Activated T-cell treated with anti-CD3 and anti-CD28 coated beads, Interleukin-2, amount 50 U/mL, for 4 hours (primary cell): ENCODE measurements around the gene PLA2G7. TPM values are rescaled to one million over a fixed set of nuclear protein-coding genes. Genes with fewer than 3 reads are reported as not detected.
"Not testable (repeated sequence)": the region's sequence is repeated elsewhere in the genome, so short reads cannot be mapped to it uniquely, and the experiment has no call there.

Experiments
- ATAC-seq, 2 donors: fragments of 200-7000 bp; cut with Tn5 transposase; one replicate each; pipeline ENCODE4 v1.10.0; 2021
- DNase-seq: peaks from one replicate; pipeline ENCODE4 v3.0.0-alpha.2; 2020
- H3K27me3 Mint-ChIP-seq: one replicate; pipeline ENCODE4 v1.8.0; 2021; ENCODE audit warnings: low read depth, mixed read lengths
- H3K36me3 Mint-ChIP-seq: one replicate; pipeline ENCODE4 v1.8.0; 2022; ENCODE audit warnings: mixed read lengths; ENCODE audit not compliant: insufficient read depth
- H3K4me1 Mint-ChIP-seq: one replicate; pipeline ENCODE4 v1.8.0; 2021; ENCODE audit warnings: low read depth, mixed read lengths
- H3K4me3 Mint-ChIP-seq: one replicate; pipeline ENCODE4 v1.8.0; 2021; ENCODE audit warnings: mild to moderate bottlenecking, moderate library complexity, mixed read lengths
- H3K9me3 Mint-ChIP-seq: one replicate; pipeline ENCODE4 v1.8.0; 2021; ENCODE audit warnings: mixed read lengths
- total RNA-seq, 3 donors: library from RNA; stranded (reverse); gene quantifications; one replicate each; pipeline ENCODE4 v1.2.1, GENCODE V29; 2021

The PLA2G7 gene
- total RNA-seq = not detected

GRCh38 chr6:46734867-46735719 lies at the start of gene PLA2G7:
TSS of gene PLA2G7 (minus strand) at chr6:46735375. CDS start at chr6:46722891, 12,484 bp downstream.
- Mint-ChIP-seq H3K36me3 (no peaks in the 10 kb centered on the region), H3K4me1 (peaks cover 8% of the 10 kb centered on the region), H3K27me3 (peaks cover 61% of the 10 kb centered on the region), H3K4me3 (no peak within 1 kb of the TSS), H3K9me3 (no peaks in the 10 kb centered on the region)
- ATAC-seq (peak; percentile 46 to 65), DNase-seq (no peak)

DNA sequence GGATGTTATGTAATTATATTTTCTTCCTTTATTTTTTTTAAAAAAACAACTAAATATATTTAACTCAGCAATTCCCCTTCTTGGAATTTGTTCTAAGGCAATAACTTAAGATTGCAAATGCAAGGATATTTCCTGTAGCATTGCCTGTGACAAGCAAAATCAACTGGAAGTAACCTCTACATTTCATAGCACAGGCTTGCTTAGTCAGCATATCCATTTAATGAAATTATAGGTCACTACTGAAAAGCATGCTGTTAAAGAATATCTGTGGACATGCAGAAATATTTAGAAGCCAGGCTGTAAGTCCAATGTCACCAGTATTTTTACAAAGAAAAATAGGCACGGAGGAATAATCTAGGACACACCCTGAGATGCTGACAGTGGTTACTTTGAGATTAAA lies 49.4 kb upstream of the PLA2G7 start:
- DNase-seq = no peak
- Mint-ChIP-seq H3K9me3 (no peaks in the 10 kb centered on the region), H3K4me1 (no peaks in the 10 kb centered on the region), H3K4me3 (no peak overlapping the region), H3K36me3 (no peaks in the 10 kb centered on the region), H3K27me3 (peaks cover 6% of the 10 kb centered on the region)
- ATAC-seq = no peak

DNA sequence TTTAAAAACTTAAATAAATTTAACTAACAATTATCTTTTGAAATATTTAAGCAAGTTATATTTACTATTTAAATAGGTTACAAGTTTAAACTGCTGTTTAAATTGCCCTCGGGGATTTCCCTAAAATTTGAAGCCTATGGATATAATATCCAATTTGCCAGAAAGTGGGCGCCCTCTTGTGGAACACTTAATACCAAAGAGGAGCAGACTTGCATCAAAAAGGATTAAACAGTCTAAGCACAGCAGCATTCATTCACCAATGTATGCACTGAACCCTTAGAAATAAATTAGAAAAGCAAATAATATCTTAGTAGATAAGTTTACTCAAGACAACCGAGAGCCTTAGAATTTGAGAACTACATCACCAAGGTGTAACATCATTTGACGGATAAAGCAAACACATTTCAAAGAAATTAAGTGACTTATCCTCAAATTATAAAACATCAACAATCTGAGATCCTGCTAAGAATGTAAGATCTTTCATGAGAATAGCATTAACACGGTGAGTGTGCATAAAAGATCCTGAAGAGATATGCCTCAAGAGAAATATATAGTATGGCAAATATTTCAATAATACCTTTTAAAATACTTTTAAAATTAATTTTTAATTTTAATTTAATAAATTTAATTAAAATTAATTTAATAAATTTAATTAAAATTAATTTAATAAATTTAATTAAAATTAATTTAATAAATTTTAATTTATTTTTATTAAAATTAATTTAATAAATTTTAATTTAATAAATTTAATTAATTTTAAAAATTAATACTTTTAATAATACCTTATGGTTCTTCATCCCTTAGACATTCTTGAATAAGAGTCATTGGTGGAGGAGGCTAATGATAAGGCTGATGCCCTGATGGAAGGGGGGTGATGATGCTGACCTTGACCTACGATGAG lies 46.6 kb upstream of the PLA2G7 start:
- H3K4me1 Mint-ChIP-seq = no peaks in the 10 kb centered on the region
- no peak for ATAC-seq
- H3K27me3 Mint-ChIP-seq = peaks cover 8% of the 10 kb centered on the region
- DNase-seq = no peak
- no peak overlapping the region for H3K4me3 Mint-ChIP-seq
- H3K9me3 Mint-ChIP-seq = no peaks in the 10 kb centered on the region
- no peaks in the 10 kb centered on the region for H3K36me3 Mint-ChIP-seq

DNA sequence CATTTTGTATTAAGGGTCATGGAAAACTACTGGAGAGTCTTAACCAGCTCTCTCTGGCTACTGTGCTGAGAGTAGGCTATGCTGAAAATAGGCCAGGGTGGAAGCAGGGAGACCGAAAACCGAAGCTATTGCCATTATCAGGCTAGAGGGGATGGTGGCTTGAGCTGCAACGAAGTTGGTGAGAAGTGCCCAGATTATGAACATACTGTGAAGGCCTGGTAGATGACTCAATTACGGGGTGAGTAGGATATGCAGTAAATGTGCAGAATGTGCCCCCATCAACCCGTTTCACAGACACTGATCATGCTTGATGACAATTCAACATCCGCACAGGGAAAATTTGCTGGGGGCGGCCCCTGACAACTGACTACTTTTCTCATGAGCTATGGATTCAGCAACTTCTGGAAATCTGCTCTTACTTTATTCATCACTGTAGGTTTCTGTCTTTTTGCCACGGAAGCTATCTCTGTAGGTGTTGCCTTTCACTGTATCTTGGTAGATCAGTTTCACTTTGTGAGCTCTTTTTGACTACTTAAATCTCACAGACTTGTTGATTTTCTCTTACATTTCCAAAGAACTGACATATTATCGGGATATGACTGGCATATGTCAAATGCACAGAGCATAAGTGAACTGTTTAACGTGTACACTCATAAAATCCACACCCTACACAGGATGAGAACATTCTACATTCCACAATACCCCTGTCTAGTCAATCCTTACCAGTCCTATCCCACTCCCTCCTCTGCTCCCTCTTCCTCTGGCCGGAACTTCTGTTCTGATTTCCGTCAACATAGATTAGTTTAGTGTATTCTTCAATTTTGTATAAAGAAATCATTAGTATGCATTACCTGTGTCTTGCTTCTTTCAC lies 42.5 kb upstream of the PLA2G7 start:
- H3K27me3 Mint-ChIP-seq = peaks cover 4% of the 10 kb centered on the region
- H3K36me3 Mint-ChIP-seq = no peaks in the 10 kb centered on the region
- no peak overlapping the region for H3K4me3 Mint-ChIP-seq
- no peaks in the 10 kb centered on the region for H3K9me3 Mint-ChIP-seq
- H3K4me1 Mint-ChIP-seq = no peaks in the 10 kb centered on the region
- ATAC-seq = no peak
- no peak for DNase-seq

DNA sequence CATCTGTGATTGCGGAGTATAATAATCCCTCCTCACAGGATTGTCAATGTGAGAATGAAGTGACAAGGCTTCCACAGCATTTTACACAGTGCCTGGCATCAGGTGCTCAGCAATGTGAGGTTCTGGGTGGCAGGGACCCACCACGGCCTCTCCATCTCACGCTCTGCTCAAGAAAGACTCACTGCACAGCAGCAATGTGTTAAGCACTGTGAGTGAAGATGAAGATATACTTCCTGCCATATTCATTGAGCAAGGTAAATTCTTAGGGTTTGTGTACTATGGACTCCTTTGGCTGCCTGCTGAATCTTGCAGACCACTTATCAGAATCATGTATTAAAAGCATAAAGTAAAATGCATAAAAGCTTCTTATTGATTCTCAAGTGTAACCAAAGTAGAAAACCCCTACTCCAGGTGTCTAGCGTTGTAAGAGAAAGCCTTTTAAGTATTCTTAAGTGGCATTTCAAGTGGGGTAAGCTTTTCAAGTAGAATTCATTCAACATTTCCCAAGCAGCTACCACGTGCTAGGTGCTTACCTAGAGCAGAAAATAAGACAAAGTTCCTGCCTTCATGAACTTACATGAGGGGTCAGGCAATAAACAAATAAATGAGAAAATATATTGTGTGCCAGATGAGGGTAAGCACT lies 41.0 kb upstream of the PLA2G7 start:
- peaks cover 4% of the 10 kb centered on the region for H3K27me3 Mint-ChIP-seq

GRCh38 chr6:46774736-46775135 lies 39.6 kb upstream of the PLA2G7 start:
- H3K36me3 Mint-ChIP-seq, H3K4me3 Mint-ChIP-seq, H3K9me3 Mint-ChIP-seq, H3K27me3 Mint-ChIP-seq, ATAC-seq, DNase-seq, H3K4me1 Mint-ChIP-seq: not testable (repeated sequence)

More for the DNA sequence above, 41.0 kb upstream of the PLA2G7 start:
- H3K36me3 Mint-ChIP-seq = no peaks in the 10 kb centered on the region
- no peak overlapping the region for H3K4me3 Mint-ChIP-seq
- no peaks in the 10 kb centered on the region for H3K9me3 Mint-ChIP-seq
- ATAC-seq (no peak), DNase-seq (no peak)
- no peaks in the 10 kb centered on the region for H3K4me1 Mint-ChIP-seq

DNA sequence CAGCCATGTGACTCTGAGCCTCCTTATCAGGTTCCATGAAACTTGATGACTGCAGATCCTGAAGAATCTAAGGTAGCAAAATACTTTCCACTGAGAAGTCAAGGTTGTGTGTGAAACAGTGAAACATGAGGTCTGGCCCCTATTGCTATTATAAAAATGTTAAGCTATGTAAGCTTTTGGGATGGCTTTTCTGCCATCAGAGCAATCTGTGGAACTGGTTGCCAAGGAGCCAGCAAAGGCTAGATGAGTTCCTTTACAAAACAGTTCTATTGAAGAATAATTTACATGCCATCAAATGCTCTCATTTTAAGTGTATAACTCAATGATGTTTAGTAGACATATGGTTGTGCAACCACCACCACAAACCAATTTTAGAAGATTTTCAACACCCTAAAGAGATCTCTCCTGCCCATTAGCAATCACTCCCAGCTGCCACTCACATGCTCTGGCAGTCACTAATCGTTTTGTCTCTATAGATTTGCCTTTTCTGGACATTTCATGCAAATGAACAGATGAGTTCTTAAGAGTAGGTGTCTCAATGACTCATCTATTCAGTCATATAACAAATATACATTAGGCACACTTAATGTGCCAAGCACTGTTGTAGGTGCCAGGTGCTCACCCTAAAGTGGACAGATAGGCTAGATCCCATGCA lies 38.2 kb upstream of the PLA2G7 start:
- Mint-ChIP-seq H3K4me1 (no peaks in the 10 kb centered on the region), H3K36me3 (no peaks in the 10 kb centered on the region), H3K9me3 (no peaks in the 10 kb centered on the region), H3K4me3 (no peak overlapping the region), H3K27me3 (peaks cover 3% of the 10 kb centered on the region)
- no peak for ATAC-seq
- no peak for DNase-seq

DNA sequence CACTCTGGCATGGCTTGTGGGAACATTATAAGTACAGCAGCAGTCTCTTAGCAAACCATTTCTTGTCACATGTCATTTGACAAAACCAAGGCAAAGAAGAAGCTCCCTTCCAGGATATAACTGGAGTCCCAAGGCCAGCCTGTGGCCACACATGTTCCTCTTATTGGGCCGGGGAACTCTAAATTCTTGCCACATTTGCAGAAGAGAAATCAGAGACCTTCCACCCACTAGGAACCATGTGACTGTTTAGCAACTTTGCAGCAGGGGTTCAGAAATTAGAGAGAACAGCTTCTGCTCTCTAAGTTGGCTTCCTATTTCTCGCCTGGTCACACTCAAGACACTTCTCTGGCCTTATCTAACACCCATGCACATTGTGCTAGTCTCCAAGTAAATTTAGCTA lies 37.6 kb upstream of the PLA2G7 start:
- Mint-ChIP-seq H3K9me3 (no peaks in the 10 kb centered on the region), H3K4me3 (no peak overlapping the region), H3K27me3 (peaks cover 3% of the 10 kb centered on the region), H3K4me1 (no peaks in the 10 kb centered on the region), H3K36me3 (no peaks in the 10 kb centered on the region)
- ATAC-seq = no peak
- DNase-seq = no peak

DNA sequence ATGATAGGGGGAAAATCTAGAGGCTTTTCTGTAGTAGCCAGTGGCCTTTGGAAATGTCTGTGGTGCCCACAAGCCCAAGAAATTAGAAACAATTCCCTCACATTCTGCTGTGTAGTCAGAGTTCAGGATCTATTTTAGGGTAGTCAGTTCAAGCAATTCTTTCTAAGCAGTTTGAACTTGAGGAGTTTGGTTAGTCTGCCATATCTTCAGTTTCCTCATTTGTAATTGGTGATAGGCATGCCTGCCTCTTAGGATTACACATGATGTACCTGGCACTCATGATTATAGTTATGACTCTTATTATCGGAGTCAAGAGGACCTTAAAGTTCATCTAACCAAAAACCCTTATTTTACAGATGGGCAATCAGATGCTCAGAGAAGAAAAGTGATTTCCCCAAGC lies 36.8 kb upstream of the PLA2G7 start:
- no peaks in the 10 kb centered on the region for H3K36me3 Mint-ChIP-seq
- no peak overlapping the region for H3K4me3 Mint-ChIP-seq
- DNase-seq (no peak), ATAC-seq (no peak)
- no peaks in the 10 kb centered on the region for H3K4me1 Mint-ChIP-seq
- peaks cover 3% of the 10 kb centered on the region for H3K27me3 Mint-ChIP-seq
- H3K9me3 Mint-ChIP-seq = no peaks in the 10 kb centered on the region

- Mint-ChIP-seq H3K4me3 (no peak overlapping the region), H3K27me3 (peaks cover 19% of the 10 kb centered on the region), H3K4me1 (no peaks in the 10 kb centered on the region), H3K9me3 (no peaks in the 10 kb centered on the region), H3K36me3 (no peaks in the 10 kb centered on the region)
- ATAC-seq = no peak
- no peak for DNase-seq
Observed at GRCh38 chr6:46764961-46765360, 29.8 kb upstream of the PLA2G7 start.

GRCh38 chr6:46764280-46764679 lies 29.1 kb upstream of the PLA2G7 start:
- not testable (repeated sequence) for ATAC-seq, H3K4me1 Mint-ChIP-seq, H3K36me3 Mint-ChIP-seq, DNase-seq, H3K9me3 Mint-ChIP-seq, H3K4me3 Mint-ChIP-seq
- H3K27me3 Mint-ChIP-seq = peaks cover 21% of the 10 kb centered on the region

GRCh38 chr6:46763466-46763865 lies 28.3 kb upstream of the PLA2G7 start:
- Mint-ChIP-seq H3K4me3 (no peak overlapping the region), H3K4me1 (no peaks in the 10 kb centered on the region), H3K9me3 (no peaks in the 10 kb centered on the region), H3K36me3 (no peaks in the 10 kb centered on the region), H3K27me3 (peaks cover 21% of the 10 kb centered on the region)
- ATAC-seq (no peak), DNase-seq (no peak)

GRCh38 chr6:46760925-46761324 lies 25.8 kb upstream of the PLA2G7 start:
- DNase-seq = no peak
- no peaks in the 10 kb centered on the region for H3K9me3 Mint-ChIP-seq
- no peaks in the 10 kb centered on the region for H3K36me3 Mint-ChIP-seq
- peaks cover 18% of the 10 kb centered on the region for H3K27me3 Mint-ChIP-seq
- no peak for ATAC-seq
- H3K4me3 Mint-ChIP-seq = no peak overlapping the region
- no peaks in the 10 kb centered on the region for H3K4me1 Mint-ChIP-seq
